ENCODE measurements around the gene PLD5.

Gene PLD5

GRCh38 chr1:242033447-242033846, 491.1 kb downstream of the PLD5 start:
- no peak for DNase-seq

Data from DMS53 (cell line).